LNCaP clone FGC (cell line): ENCODE results near the gene PKN1.
"Not testable (repeated sequence)": the region's sequence is repeated elsewhere in the genome, so short reads cannot be mapped to it uniquely, and the experiment has no call there.

Source experiments
- DNase-seq: peaks from one replicate; pipeline ENCODE4 v3.0.0-alpha.2; 2011; ENCODE audit warnings: low read depth
- H3K4me3 ChIP-seq: 2 replicates; pipeline ENCODE4 v1.5.1; 2011; ENCODE audit warnings: mild to moderate bottlenecking, low read depth, low read length, control low read depth
- CTCF ChIP-seq: IDR thresholded peaks from 2 replicates; pipeline ENCODE4 v1.5.1; 2012; ENCODE audit warnings: mild to moderate bottlenecking; ENCODE audit not compliant: control insufficient read depth, insufficient read depth; ENCODE audit errors: extremely low read depth

Gene PKN1

GRCh38 chr19:14450876-14451275, 17.8 kb downstream of the PKN1 start:
- no peak overlapping the region for H3K4me3 ChIP-seq
- no peak for TF ChIP-seq CTCF
- no peak for DNase-seq

GRCh38 chr19:14452303-14452702, 19.2 kb downstream of the PKN1 start:
- not testable (repeated sequence) for DNase-seq, H3K4me3 ChIP-seq

- no peak for TF ChIP-seq CTCF
- no peak for DNase-seq
- no peak overlapping the region for H3K4me3 ChIP-seq
Measured at GRCh38 chr19:14459703-14460102, 26.6 kb downstream of the PKN1 start.

GRCh38 chr19:14460935-14461334, 27.8 kb downstream of the PKN1 start:
- DNase-seq: no peak
- no peak for TF ChIP-seq CTCF
- H3K4me3 ChIP-seq: no peak overlapping the region

GRCh38 chr19:14462401-14462800, 29.3 kb downstream of the PKN1 start:
- not testable (repeated sequence) for DNase-seq, H3K4me3 ChIP-seq

GRCh38 chr19:14463747-14464146, 30.6 kb downstream of the PKN1 start:
- TF ChIP-seq CTCF: no peak
- H3K4me3 ChIP-seq: no peak overlapping the region
- no peak for DNase-seq

- no peak overlapping the region for H3K4me3 ChIP-seq
- TF ChIP-seq CTCF: no peak
- no peak for DNase-seq
Measured at GRCh38 chr19:14467391-14467790, 34.3 kb downstream of the PKN1 start.

- TF ChIP-seq CTCF: no peak
- H3K4me3 ChIP-seq: no peak overlapping the region
- DNase-seq: no peak
Measured at GRCh38 chr19:14467816-14468215, 34.7 kb downstream of the PKN1 start.
